Renal pelvis (tissue), 12 donors: ENCODE measurements around the gene POLL. TPM values are rescaled to one million over a fixed set of nuclear protein-coding genes. Genes with fewer than 3 reads are reported as not detected.
A peak's percentile ranks its signal among the peaks of the same experiment; 100 is the strongest.
"Not testable (repeated sequence)": the region's sequence is repeated elsewhere in the genome, so short reads cannot be mapped to it uniquely, and the experiment has no call there.

Experiments
- DNase-seq: peaks from one replicate; pipeline ENCODE4 v3.0.0-alpha.2; 2013
- long read RNA-seq, 16 experiments: transcript quantifications; one replicate each; lab custom pipeline, GENCODE V29; 2026
- polyA plus RNA-seq, 3 donors: library from polyadenylated mRNA; unstranded; fragments of 120-200 nt; gene quantifications; one replicate each; pipeline ENCODE4 v1.2.1, GENCODE V29; 2013; ENCODE audit not compliant: insufficient read length in 3 of 3

The POLL gene
- 10 to 100 TPM; 31.8 to 46.3 (median 40.1) TPM for polyA plus RNA-seq
- long read RNA-seq, donor 1, partial matches to known transcripts, result 0 of 2 reads
- long read RNA-seq, donor 1, other reads (novel, unspliced or antisense), result 0 of 2 reads
- long read RNA-seq, donor 2, partial matches to known transcripts, result 0 of 2 reads
- long read RNA-seq, donor 2, other reads (novel, unspliced or antisense), result 0 of 2 reads
- long read RNA-seq, donor 3, partial matches to known transcripts, result 0 of 1 reads
- long read RNA-seq, donor 3, other reads (novel, unspliced or antisense), result 0 of 1 reads
- long read RNA-seq, donor 4, partial matches to known transcripts, result 0 of 2 reads
- long read RNA-seq, donor 4, other reads (novel, unspliced or antisense), result 0 of 2 reads
- long read RNA-seq, donor 5, partial matches to known transcripts, result 0 of 2 reads
- long read RNA-seq, donor 5, other reads (novel, unspliced or antisense), result 0 of 2 reads
- long read RNA-seq, donor 6, partial matches to known transcripts, result 0 of 3 reads
- long read RNA-seq, donor 6, other reads (novel, unspliced or antisense), result 0 of 3 reads
- long read RNA-seq, donor 7, partial matches to known transcripts, result 0 of 3 reads
- long read RNA-seq, donor 7, other reads (novel, unspliced or antisense), result 0 of 3 reads
- long read RNA-seq, donor 8, partial matches to known transcripts, result 0 of 1 reads
- long read RNA-seq, donor 8, other reads (novel, unspliced or antisense), result 0 of 1 reads
- long read RNA-seq, donor 9, partial matches to known transcripts, result 0 of 2 reads
- long read RNA-seq, donor 9, other reads (novel, unspliced or antisense), result 0 of 2 reads
- long read RNA-seq, donor 10, partial matches to known transcripts, result 0 of 2 reads
- long read RNA-seq, donor 10, other reads (novel, unspliced or antisense), result 0 of 2 reads
- long read RNA-seq, donor 11, partial matches to known transcripts, result 0 of 2 reads
- long read RNA-seq, donor 11, other reads (novel, unspliced or antisense), result 0 of 2 reads
- long read RNA-seq, donor 12, partial matches to known transcripts, result 0 of 7 reads
- long read RNA-seq, donor 12, other reads (novel, unspliced or antisense), result 0 of 7 reads
- long read RNA-seq, donor 13, partial matches to known transcripts, result 0 of 2 reads
- long read RNA-seq, donor 13, other reads (novel, unspliced or antisense), result 0 of 2 reads
- long read RNA-seq, donor 14, result 0 reads
- long read RNA-seq, donor 15, partial matches to known transcripts, result 0 of 4 reads
- long read RNA-seq, donor 15, other reads (novel, unspliced or antisense), result 0 of 4 reads
- long read RNA-seq, donor 16, partial matches to known transcripts, result 0 of 1 reads
- long read RNA-seq, donor 16, other reads (novel, unspliced or antisense), result 0 of 1 reads

GRCh38 chr10:101587725-101588653 lies at the start of gene POLL, which contains the start of gene DPCD:
POLL (minus strand) TSS chr10:101588257; CDS start chr10:101587360, 897 bp downstream.
DPCD (plus strand) TSS chr10:101588321; CDS start chr10:101588337, 16 bp downstream.
- peak; percentile 97 for DNase-seq

DNA sequence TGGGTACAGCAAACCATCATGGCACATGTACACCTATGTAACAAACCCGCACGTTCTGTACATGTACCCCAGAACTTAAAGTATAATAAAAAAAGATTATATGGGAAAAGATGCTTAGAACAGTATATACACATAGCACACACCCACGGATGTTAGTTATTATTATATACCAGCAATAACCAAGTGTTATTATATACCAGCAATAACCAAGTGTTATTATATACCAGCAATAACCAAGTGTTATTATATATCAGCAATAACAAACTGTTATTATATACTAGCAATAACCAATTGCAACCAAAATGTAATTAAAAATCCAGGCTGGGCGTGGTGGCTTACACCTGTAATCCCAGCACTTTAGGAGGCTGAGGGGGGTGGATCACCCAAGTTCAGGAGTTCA lies 45.5 kb upstream of the POLL start:
- not testable (repeated sequence) for DNase-seq

GRCh38 chr10:101631821-101632475 lies 43.9 kb upstream of the POLL start:
- no peak for DNase-seq

GRCh38 chr10:101630633-101630920 lies 42.5 kb upstream of the POLL start:
- DNase-seq, result no peak

DNA sequence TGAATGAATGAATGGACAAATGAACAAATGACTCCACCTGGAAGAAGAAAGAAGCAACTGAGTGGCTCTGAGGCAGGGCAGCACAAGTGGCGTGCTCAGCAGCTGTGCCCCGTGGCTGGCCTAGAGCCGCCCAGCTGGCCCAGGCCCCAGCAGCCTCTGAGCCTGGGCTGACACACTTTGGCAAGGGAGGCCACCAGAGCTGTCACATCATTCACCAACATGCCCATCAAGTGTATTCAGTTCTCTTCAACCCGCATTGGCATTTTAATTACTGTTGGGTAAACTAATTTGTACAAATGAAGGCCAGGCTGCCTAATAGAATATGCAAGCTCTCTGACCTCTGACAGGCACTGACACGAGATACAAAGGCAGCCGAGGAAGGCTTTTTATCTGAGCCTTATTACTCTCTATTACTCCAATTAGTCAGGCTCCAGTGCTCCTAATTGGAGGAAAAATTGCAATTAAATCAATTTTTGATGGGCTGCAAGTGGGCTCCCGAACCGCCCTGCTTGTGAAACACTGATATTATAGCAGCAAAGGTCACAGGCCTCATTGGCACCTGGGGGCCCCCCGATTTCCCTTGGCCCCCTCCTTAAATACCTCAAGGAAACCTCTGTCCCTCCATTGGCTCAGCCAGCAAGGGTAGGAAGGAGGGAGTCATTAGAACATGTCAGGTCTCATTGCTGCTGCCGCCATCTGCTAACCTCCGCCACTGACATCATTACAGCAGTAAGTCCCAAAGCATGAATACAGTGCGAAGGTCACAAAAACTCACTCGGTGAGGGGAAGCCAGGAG lies 42.0 kb upstream of the POLL start:
- no peak for DNase-seq

- no peak for DNase-seq
Observed at GRCh38 chr10:101625821-101626412, 37.9 kb upstream of the POLL start.

DNA sequence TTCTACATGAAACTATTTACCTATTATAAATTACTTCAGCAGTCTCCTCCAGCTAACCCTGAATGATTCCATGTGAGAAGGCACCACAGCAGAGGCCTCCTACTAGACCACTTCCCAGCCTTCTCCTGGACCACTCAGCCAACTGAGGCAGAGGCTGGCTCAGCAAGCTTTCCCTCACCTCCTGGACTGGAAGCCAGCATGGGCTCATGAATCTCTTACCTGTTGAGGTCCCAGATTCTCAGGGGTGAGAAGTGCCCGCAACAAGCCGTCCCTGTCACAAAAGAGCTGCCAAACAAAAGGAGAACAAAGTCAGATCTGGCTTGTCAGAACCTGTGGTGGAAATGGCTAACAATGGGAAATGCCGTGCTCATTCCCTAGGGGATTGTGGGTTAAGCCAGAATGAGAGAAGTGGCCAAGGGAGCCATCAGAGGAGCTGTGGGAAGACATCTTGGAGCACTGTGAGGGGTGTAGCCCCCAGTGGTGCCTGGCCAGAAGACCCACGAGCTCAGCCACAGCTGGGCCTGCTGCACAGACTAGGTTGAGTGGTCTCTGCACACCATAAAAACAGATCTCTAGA lies 36.6 kb upstream of the POLL start:
- DNase-seq, result no peak

DNA sequence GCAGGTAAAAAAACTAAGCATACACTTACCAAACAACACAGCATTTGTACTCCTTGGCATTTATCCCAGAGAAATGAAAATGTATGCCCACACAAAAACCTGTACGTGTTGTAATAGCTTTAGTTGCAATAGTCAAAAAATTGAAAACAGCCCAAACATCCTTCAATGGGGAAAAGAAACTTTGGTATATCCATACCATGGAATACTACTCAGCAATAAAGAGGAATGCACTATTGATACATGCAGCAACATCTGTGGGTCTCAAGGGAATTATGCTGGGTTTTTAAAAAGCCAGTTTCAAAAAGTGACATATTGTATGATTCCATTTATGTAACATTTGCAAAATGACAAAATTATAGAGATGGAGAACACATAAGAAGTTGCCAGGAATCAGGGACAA lies 35.5 kb upstream of the POLL start:
- no peak for DNase-seq

DNA sequence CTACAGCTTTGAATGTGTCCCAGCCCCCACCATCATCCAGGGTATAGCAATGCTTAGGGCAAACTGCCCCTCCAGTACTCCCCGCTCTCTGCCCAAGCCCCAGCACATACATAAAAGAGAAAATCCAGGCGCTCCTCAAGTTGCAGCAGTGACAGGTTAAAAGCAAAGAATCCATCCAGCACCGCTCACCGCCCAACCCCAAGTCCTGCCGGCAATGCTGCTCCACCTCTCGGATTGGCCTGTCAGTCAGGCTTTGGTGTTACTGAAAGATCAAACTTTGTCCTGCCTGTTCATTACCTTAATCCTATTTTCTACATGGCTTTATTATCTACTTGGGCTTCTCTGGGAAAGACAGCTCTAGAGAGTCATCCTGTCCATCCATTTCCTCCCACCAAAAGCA lies 31.9 kb upstream of the POLL start:
- DNase-seq, result no peak

- DNase-seq, result no peak
Observed at GRCh38 chr10:101618871-101619270, 30.8 kb upstream of the POLL start.

GRCh38 chr10:101617824-101618568 lies 29.9 kb upstream of the POLL start:
- DNase-seq, result no peak

GRCh38 chr10:101617102-101617823 lies 29.2 kb upstream of the POLL start:
- DNase-seq, result no peak

DNA sequence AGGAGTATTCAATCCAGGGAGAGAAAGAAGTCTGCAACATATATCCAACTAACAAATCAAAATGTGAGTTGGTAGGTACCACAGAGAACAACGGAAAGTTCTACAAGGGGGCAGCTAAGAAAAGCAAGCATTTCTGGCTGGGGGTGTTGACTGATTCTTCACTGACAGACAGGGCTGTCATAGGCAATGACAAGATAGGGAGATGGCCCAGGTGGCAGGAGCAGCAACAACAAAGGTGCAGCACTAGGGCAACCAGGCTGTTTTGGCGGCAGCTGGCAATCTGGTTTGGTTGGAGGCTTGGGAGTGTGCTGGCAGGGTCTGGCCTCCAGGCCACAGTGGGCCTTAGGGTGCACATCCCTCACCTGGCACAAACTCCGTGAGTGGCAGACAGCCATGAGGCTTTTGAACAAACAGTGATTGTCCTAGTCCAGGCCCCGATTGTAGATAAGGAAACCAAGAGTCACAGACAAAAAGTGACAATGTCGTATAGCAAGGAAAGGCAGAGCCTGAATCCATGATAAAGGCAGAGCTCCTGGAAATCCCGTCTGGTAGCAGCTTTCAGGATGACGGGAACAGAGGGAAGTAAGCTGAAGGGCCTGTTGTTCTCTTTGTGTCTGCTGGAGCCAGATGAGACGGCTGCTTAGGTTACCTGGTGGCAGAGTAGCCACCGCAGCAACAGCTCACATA lies 28.5 kb upstream of the POLL start:
- DNase-seq, result no peak

GRCh38 chr10:101615525-101616116 lies 27.6 kb upstream of the POLL start:
- no peak for DNase-seq

DNA sequence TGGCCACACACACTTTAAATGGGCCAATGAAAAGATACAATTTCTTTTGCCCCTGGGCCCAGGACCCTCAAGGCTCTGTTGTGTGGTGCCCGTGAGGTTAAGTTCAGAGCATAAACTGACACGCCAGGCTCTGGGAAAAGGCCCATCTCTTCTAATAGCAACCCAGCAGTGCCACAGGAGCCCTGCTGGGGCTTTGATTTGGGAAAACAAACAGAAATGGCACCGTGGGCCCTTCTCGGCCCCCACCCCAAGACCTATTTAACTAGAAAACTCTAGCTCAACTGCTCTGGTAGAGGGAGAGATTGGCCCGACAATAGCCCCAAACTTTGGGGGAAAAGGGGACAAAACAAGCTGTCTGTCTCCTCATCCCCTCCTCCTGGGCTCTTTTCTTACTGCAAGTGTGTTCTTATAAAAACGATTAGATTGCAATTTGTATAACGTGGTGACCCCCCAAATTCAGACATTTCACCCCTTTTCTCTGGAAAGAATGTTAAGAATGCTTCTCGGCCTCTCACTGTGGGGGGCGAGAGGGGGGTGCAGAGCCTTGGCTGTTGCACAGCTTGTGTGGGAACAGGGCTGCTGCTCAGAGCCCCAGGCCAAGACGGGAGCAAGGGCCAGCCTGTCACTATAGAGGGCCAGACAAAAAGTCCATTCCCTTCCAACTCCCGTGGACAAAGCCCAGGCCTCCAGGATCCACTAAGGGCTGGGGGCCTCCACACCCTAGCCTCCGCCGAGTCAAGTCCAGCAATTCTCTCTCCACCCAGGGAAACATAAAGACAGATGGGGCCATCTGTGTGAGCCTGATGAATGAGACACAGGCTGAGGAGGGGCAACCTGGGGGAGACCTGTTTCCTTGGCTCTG lies 26.8 kb upstream of the POLL start:
- DNase-seq, result no peak
